NCI-H446 treated with DMSO at 0.1 percent for 48 hours (cell line): ENCODE data around the gene TNP1.

Experiments used
- DNase-seq: peaks from one replicate; lab custom pipeline; 2025; lab: John Stamatoyannopoulos, UW

Gene TNP1

DNA sequence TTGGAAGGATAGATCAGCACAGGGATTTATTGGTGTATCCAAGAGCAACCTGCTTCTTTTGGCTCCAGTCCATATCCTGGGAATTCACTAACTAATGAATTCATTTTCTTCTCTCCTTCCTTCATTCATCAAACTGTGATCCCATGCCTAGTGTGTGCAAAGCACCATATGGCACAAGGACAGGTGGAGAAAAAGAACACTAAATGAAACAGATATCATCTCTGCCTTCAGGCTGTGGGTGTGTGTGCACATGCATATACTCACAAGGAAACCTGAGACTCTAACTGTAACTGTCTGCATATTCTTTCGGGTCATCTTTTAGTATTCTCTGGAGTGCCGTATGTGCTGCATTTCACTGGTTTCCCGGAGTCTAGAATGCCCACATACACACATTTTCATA lies 20.2 kb downstream of the TNP1 start:
- DNase-seq: peak; percentile 8

- DNase-seq: no peak
These were observed 21.7 kb downstream of the TNP1 start for GRCh38 chr2:216838151-216838550.

DNA sequence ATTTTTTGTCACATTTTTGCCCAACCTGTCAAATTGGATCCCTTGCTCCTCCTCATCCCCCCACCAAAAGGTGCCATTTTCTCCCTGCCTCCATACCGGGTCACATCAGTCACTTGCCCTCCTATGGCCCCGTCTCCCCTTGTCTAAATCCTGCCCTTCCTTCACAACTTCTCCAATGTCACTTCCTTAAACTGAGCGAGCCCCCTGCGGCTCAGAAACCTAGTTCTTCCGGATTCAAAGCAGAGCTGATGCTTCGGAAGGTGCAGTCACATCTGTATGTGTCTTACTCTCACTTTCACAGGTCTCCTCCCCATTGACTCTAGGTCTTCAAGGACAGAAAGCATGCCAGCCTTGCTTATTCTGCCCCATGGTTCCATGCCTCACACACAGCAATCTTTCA lies 22.1 kb downstream of the TNP1 start:
- no peak for DNase-seq

DNA sequence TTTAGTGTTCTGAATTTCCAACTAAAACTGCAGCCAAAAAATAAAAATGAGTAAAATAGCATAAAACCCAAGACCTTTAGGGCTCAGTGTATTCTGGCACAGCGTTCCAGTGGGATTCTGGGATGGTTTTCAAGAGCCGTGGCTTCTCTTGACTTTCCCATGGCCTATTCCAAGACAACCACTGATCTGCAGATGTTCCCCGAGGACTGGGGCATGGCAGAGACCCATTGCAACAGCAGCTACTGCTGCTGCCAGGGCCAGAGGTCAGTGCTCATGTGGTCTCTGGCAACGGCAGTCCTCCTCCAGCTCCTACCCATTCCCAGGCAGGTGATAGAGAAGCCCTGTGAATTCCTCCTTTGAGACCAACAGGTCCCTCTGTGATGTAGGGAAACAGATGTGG lies 26.8 kb downstream of the TNP1 start:
- no peak for DNase-seq

DNA sequence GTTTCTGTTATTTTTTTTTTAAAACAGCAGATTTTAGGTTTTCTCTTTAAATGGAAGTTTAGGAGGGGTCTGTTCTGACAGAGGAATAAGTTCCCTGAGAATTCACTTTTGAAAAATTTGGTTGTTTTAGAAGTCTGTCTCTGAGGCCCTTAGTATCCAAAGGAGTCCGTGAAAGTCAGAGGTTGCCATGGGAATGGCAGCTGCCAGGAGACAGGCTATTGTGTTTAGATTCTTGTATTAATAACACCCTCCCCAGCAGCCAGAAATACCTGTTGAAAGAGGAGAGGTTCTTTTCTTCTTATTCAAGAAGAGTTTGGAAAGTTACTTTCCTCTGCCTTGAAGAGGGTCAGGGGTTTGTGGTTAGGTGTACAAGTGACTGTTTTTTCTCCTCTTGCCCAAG lies 29.5 kb downstream of the TNP1 start:
- no peak for DNase-seq

GRCh38 chr2:216829533-216829932 lies 30.3 kb downstream of the TNP1 start:
- DNase-seq: peak; percentile 39

- DNase-seq: no peak
These were observed 32.7 kb downstream of the TNP1 start for GRCh38 chr2:216827073-216827720.

DNA sequence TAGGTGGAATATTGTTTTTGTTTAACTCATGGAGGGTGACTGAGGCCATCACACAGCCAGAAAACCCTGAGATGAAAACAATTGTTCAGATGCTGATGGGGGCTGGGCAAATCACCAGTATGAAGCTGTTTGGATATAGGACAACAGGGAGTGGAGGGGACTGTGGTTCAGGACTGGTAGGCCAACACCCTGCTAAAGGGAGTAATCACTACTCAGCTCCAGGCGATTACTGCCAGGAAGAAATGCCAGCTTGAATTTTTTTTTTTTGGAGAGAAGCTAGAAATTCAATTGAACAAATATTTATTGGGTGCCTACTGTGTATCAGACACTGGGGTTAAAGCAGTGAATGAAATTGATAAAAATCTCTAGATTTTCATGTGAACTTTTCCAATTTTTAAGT lies 37.4 kb downstream of the TNP1 start:
- no peak for DNase-seq

DNA sequence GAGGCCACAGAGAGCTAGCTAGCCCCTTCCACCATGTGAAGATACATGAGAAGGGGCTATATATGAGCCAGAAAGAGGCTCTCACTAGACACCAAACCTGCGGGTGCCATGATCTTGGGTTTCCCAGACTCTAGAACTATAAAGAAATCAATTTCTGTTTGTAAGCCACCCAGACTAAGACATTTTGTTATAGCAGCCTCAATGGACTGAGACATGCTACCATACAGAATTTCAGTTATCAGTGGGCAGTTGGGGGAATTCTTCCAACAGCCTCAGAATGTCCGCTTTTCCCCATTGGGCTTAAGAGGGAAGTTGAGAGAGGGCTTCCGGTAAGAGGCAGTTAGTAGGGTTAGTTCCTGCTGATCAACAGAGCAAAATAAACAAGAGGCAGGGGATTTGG lies 39.2 kb downstream of the TNP1 start:
- no peak for DNase-seq

DNA sequence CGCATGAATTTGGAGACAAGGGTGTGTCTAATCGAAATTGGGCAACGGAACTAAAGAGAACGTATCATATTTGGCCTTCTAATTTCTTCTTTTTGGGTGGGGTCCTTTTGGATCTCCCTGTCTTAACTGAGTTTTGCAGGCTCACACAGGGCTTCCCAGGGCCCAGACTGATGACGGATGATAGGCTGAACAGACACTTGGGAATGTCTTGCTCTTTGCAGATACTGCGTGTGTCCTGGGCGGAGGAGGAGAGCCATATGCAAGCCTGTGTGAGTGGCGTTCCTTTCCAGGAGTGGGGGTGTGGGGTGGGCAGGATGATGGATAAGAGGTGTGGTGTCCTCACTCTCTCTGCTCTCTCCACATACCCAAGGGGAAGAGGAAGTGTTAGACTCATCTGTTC lies 40.1 kb downstream of the TNP1 start:
- DNase-seq: no peak

GRCh38 chr2:216819055-216819454 lies 40.8 kb downstream of the TNP1 start:
- DNase-seq: no peak

- DNase-seq: no peak
These were observed 49.3 kb downstream of the TNP1 start for GRCh38 chr2:216810399-216811160.
